ENCODE measurements around the gene NCOA5.

Gene NCOA5

GRCh38 chr20:46034039-46034438 is 55.7 kb downstream of the NCOA5 start:
- DNase-seq: no peak

GRCh38 chr20:46031701-46032254 is 58.0 kb downstream of the NCOA5 start:
- no peak for DNase-seq

GRCh38 chr20:46031014-46031569 is 58.7 kb downstream of the NCOA5 start:
- no peak for DNase-seq

- DNase-seq: no peak
Measured at GRCh38 chr20:46030284-46031013, 59.3 kb downstream of the NCOA5 start.

GRCh38 chr20:46028772-46029371 is 60.9 kb downstream of the NCOA5 start, which contains the start of gene SLC12A5:
Gene SLC12A5, plus strand, starts transcription at chr20:46029215. Its CDS starts 130 bp downstream, at chr20:46029345.
- no peak for DNase-seq

GRCh38 chr20:46028110-46028509 is 61.7 kb downstream of the NCOA5 start:
- DNase-seq: no peak

GRCh38 chr20:46027245-46027853 is 62.4 kb downstream of the NCOA5 start:
- peak; percentile 31 to 46 for DNase-seq

- no peak for DNase-seq
Measured at GRCh38 chr20:46025376-46025783, 64.4 kb downstream of the NCOA5 start.

- DNase-seq: no peak
Measured at GRCh38 chr20:46023999-46024398, 65.8 kb downstream of the NCOA5 start.

- no peak for DNase-seq
Measured at GRCh38 chr20:46023148-46023484, 66.6 kb downstream of the NCOA5 start.

GRCh38 chr20:46022411-46023147 is 67.2 kb downstream of the NCOA5 start:
- peak in 1 of 2 experiments; percentile 36 for DNase-seq

- peak; percentile 19 to 33 for DNase-seq
Measured at GRCh38 chr20:46021361-46022359, 68.1 kb downstream of the NCOA5 start.

- no peak for DNase-seq
Measured at GRCh38 chr20:46020555-46020954, 69.2 kb downstream of the NCOA5 start.

GRCh38 chr20:46018611-46019010 is 71.2 kb downstream of the NCOA5 start:
- DNase-seq: no peak

- no peak for DNase-seq
Measured at GRCh38 chr20:46018112-46018511, 71.7 kb downstream of the NCOA5 start.

- DNase-seq: no peak
Measured at GRCh38 chr20:46017272-46017671, 72.5 kb downstream of the NCOA5 start.

- no peak for DNase-seq
Measured at GRCh38 chr20:46014517-46015396, 75.0 kb downstream of the NCOA5 start.

GRCh38 chr20:46013829-46014516 is 75.8 kb downstream of the NCOA5 start:
- DNase-seq: peak; percentile 33 to 46

- DNase-seq: no peak
Measured at GRCh38 chr20:46013322-46013828, 76.4 kb downstream of the NCOA5 start.

- no peak for DNase-seq
Measured at GRCh38 chr20:46012921-46013320, 76.8 kb downstream of the NCOA5 start.

Data from AML-193 (cell line).